HG02973 (cell line): ENCODE measurements around the gene CYP4B1.
"Not testable (repeated sequence)": the region's sequence is repeated elsewhere in the genome, so short reads cannot be mapped to it uniquely, and the experiment has no call there.

ENCODE experiments used
- ATAC-seq: cut with Tn5 transposase; IDR thresholded peaks from one replicate; pipeline ENCODE4 v1.9.1; 2021; ENCODE audit warnings: moderate library complexity; ENCODE audit not compliant: unreplicated experiment

CYP4B1 gene

DNA sequence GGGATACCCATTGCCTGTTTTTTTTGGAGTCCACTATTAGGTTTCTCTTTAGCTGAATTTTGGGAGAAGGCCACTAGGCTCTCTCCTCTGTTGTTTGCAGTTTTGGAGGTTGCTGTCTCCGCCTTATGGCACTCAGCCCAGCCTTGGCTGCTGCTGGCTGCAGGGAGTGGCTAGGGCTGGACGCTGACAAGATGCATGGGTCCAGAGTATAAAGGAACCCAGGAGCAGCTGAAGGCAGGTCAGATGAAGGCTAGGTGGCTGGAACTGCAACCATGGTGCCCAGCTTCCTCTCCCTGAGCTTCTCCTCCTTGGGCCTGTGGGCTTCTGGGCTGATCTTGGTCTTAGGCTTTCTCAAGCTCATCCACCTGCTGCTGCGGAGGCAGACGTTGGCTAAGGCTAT, at the start of gene CYP4B1:
CYP4B1 (plus strand) TSS at position 237 of the 400 bp plus-strand sequence; CDS start at position 273, 36 bp downstream.
- ATAC-seq: no peak

DNA sequence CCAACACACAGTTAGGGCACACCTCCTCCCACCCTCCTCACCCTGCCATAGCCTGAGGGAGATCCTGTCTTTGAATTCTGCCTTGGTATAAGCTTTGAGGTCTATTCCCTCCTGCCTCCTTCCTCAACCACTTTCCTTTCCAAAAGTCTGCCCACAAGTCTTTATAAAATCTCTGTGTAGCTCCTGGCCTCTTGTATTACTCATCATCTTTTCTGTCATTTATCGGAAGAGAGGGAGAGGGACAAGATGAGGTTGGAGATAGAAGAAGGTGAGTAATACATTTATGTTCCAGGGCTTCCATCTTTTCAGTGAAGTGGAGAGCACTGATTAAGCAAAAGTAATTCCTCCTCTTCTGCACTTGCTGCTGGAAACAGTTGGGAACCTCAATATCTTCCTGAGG, 49.4 kb upstream of the CYP4B1 start:
- no peak for ATAC-seq

DNA sequence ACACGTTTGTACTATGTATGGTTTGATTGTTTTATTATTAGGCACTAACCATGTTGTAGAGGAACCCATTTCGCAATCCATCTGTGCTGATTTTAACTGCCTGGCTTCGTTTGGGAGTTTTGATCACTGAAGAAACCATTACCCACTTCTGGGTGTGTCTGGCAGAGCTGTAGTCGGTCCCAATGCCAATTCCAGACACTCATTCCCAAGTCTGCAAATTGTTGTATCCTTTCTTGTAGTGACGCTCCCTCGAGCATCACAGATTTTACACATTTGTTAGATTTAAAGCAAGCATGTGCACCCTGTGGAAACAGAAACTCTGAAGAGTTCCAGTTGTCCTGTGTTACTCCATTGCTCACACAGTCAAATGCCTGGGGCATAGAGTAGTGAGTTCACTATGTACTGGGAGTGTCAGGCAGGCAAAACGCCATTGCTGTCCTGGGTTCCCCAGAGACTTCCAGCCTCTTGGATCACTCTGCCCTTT, 48.9 kb upstream of the CYP4B1 start:
- no peak for ATAC-seq

DNA sequence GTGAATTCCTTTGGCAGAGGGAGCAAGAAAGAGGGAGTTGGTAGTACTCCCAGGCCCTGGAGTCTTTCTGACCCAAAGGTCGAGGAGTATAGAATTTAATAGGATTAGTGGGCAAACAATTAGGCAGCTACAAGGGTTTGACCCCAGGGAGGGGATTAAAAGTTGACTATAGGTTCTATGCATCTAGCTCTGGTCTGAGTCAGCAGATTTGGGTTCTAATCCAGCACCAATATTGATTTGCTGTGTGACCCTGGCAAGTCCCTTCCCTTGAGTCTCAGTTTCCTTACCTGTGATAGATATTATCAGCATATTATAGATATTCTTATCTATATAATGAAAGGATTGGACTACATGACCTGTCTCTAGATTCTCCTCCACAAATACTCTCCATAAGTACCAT, 44.9 kb upstream of the CYP4B1 start:
- ATAC-seq: no peak

DNA sequence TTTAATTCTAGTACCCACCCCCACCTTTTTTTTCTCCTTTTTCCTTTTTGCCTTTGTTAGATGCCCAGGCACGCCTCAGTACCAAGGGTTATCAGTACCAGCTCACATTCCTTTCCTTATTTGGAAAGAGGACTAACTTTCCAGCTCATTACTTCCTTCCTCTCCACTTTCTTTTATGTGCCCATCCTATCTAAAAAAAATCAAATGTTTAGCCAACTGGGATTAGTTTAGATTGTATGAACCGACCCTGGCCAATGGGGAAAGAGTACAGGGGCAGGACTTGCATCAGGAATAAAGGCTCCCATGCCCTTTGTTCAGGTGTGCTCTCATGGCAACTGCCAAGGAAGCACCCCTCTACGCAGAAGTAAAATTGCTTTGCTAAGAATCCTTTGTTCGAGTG, 44.1 kb upstream of the CYP4B1 start:
- not testable (repeated sequence) for ATAC-seq

DNA sequence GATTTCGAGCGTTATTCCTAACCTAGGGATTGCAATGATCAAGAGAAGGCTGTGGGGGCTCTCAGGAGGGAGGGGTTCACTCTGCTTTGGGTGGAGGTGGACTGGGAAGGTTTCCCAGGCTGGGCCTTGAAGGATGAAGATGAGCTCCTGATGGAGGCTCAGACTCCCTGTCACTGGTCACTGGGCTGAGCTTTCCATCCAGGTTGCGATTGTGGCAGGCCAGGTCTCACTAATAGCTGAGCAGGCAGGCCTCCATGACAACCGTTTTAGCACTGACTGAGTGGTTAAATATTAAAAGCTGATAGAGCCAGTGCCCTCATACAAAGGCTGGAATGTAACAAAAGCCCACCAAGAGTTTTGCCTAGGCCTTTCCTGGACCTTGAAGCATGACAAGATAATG, 43.7 kb upstream of the CYP4B1 start:
- no peak for ATAC-seq

DNA sequence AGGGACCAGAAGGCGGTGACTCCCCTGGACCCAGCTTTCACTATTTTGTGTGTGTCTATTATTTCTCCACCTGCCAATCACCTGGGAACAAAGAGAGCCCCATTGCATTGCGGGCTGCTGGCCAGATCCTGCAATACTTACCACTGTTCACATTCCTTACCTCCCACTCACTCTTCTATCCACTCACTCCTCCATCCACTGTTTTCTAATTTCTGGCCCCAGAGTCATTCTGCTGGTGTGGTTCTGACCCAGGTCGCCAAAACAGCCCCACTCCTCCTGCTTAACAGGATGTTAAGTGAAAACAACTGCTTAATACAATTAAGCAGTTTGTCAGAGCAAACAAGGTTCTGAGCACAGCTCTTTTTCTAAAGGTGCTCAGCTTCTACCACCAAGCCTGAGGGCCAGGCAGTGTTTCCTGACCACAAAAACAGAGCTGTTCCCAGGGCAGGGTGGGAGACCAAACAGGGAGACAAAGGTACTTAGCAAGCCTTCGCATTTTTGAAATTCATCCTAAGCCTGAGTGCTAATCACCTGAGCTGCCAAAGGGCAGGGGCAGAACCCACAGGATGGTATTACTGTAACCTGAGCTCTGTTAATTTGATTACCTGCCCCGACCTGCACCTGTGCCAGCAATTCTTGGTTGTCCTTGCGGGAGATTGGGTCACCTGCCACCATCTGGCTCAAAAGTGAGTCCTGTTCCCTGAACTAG, 41.4 kb upstream of the CYP4B1 start:
- no peak for ATAC-seq

DNA sequence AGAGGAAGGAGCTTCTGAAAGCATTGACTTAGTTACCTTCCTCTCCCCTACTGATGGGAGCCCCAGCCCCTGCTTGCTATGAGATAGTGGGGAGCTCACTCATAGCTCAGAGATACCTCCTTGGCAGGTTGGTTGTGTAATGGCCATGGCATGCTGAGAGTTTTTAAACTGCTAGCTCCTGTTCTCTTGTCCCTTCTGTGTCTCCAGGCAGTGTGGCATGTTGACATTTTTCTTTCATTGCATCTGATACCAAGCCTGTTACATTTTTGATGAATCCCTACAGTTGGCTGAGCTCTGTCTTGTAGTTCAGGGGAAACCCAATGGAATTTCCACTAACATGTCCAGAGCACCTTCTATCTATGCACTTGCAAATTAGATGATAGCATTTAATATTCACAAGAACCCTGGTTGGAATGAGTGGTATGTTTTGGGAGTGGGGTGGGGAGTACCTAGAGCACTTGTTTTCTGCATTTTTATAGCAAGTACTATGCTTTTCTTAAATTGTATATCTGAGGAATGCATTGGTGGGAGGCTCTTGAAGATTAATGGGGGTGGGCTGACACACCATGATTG, 40.8 kb upstream of the CYP4B1 start:
- no peak for ATAC-seq

DNA sequence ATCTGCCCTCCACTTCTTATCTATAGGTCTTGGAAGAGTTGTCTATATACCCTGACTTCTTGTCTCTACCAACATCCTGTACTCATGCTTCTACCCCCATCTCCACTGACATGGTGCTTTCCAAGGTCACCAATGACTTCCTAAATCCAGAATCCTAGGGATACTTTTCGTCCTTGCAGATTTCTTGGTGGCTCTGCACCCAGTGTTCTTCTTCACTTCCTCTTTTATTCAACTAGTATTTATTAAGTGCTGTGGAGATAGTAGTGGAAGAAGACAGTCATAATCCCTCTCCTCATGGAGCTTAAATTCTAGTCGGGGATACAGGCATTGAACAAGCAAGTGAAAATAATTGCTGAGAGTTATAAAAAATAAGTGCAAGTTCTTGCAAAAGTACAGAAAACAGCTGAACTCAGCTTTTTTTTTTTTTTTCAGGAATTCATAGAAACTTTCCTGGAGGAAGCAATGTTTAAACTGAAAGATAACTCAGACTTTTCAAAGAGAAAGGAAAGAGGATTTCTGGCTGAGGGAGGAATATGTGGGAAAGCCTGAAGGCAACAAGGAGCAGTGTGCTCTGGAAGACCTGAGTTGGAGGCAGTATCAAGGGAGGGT, 38.2 kb upstream of the CYP4B1 start:
- no peak for ATAC-seq

DNA sequence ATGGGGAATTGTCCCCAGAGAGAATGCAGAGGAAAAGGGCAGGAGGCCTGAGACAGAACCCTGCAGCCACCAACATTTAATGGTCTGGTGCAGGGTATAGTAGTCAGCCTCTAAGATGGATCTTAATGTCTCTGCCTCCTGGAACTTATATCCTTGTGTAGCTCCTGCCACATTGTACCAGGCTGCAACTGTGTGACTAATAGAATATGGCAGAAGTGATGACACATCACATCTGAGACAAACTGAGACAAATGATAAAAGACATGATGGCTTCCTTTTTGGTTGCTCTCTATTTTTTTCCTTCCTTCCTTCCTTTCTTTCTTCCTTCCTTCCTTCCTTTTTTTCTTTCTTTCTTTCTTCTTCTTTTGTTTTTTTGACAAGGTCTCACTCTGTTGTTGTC, 37.1 kb upstream of the CYP4B1 start:
- ATAC-seq: no peak

DNA sequence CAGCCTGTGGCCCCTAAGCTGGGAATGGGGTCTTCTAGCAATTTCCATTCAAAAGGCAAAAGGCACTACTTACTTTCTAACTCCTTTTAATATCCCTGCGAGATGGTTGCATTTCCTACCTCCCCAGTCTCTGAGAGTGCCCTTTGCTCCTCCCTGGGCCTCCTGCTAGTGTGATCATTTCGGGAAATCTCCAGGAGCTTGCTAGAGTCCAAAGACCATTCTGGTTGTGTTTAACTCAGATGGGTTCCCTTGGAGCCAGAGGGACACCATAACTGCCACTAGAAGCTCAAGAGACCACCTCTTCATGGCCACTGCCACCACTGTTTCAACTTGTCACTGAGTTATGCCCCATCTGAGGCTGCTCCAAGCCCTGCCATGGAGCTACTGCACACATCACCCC, 34.4 kb upstream of the CYP4B1 start:
- ATAC-seq: no peak

DNA sequence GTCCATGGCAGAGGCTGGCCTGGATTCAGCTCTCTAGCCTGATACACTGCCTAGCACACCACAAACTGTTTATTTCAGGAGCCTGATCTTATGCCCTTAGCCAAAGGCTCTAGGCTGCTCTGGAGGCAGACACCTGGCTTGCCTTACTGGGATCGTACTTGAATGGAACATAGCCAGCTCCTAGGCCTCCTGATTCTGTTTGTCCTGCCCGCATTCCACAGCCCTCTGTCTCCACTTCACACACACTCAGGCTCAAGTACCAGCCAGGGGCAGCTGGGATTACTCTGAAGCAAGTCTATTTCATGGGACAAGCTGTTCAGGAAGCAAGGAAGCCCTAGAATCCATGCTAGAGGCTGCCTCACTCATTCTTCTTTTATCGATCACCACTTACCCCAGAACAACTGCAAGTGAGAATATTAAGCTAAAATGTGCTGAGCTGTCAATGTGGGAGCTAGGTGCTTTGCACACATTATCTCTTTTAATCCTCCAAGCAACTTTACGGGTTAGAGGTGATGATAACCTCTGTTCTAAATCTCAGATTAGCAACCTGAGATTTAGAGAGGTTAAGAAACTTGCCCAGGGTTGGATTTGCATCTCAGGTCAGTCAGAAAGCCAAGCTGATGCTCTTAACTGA, 31.1 kb upstream of the CYP4B1 start:
- no peak for ATAC-seq

DNA sequence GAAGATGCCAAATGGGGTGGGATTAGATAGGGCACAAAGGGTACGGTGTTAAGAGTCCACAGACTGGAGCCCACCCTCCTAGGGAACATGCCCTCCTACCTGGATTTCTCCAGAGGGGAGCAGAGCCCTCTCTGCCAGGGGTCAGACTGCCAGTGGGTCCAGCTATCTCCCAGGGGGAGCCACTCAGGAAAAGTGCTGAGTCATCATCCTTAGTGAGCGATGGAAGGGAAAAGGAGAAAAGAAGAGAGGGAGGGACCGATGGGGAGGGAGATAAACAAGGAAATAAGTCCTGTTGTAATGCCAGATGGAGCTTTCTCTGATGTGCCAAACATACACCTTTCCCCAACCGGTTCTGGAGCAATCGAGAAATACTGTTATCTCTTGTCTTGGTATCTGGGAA, 30.4 kb upstream of the CYP4B1 start:
- no peak for ATAC-seq

DNA sequence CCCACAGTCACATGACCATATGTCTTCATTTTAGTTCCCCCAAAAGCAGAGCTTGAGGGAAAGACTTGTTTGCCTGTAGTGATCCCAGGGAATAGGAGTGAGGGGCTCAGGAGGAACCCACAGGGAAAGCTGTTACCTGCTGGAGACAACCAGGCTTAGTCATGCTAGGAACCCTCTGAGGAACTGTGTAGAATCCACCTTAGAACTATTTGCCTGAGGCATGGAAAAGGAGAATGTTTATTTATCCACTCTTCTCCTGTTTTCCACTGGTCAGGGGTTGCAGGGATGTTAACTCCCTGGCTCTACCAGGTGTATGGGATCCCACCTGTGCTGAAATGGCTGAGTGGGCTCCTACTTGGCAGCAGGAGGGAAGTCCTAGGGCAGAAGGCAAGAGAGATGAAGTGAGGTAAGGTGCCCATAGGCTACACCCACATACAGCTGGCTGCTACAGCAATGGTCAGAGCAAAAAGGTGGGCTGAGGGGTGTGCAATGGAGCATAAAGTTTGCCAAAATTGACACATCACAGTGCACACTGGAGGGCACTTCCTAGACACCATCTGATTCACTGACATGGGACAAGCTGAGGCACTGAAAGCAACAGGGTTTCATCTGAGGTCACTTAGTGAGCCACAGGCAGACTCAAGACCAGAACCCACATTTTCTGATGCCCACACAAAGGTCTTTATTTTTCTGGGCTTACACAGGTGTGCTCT, 29.7 kb upstream of the CYP4B1 start:
- no peak for ATAC-seq

DNA sequence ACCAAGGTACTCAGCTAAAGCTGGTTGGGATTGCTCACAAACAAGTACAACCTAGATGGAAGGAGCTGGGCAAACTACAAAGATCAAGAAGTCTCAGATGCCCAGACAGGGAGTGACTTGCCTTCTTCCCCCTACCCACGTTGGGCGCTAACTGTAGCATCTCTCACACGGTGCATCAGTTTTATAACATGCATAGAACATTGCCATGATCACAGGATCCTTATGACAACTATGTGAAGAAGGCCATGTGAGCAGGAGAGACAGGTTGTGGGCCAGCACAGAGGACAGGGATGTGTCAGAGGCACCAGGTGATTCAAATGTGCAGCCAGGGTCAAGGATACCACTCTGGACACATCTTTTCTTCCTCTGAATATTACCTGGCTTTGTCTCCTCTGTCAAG, 28.3 kb upstream of the CYP4B1 start:
- ATAC-seq: no peak

DNA sequence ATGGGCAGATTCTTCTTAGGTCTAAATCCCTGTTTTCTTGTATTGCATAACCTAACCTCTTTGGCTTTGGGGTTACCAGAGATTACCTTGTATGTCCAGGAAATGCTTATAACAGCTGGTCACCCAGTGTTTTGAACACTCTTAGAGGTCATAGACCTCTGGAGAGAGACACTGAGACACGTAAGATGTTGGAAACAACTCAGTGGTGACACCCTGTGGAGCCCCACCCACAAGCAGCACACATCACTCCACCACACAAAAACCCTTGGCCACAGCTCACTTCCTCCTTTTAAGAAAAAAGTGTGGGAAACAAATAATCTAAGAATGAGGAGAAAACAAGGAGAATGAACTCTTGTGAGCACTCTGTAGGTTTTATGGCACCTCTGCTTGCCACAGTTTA, 26.3 kb upstream of the CYP4B1 start:
- ATAC-seq: no peak

DNA sequence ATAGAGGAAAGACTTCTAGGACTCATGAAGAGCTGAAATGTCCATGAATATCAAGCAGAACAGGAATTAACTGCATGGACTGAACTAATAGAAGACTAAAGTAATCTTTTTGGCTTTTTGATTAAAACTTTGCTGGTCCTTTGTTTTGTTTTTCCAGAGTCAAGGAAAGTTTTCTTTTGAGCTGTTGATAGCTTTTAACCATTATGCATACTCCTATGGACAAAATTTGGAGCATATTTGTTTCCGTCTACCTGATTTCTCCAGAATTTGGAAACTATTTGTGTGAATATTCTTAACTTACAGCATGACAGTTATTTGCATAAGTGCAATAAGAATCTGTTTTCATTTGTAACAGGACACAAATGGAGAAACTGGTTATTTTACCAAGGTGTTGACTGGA, 24.5 kb upstream of the CYP4B1 start:
- ATAC-seq: no peak

DNA sequence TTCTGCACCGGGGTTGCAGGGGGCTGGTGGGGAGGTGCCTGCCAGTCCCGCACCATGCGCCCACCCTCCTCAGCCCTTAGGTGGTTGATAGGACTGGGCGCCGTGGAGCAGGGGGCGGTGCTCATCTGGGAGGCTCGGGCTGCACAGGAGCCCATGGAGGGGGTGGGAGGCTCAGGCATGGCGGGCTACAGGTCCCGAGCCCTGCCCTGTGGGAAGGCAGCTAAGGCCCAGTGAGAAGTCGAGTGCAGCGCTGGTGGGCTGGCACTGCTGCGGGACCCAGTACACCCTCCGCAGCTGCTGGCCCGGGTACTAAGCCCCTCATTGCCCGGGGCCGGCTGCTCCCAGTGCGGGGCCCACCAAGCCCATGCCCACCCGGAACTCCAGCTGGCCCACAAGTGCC, 20.4 kb upstream of the CYP4B1 start:
- not testable (repeated sequence) for ATAC-seq

DNA sequence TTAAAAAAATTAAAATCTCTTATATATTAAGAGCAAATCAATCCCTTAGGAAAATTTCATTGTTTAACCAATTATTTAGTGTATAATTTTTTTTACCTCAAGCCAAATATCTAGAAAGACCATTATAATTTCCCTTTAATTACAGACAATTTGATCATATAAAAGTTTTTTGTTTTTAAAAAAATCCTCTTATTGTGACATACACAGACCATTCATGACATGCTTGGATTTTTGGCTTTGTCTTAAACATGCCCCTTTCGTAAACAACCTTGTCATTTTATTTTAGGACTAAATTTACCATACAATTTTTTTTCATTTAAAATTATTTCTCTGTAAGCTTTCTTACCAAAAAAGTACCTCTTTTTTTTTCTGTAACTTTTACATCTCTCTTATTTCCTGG, 14.2 kb upstream of the CYP4B1 start:
- ATAC-seq: no peak

DNA sequence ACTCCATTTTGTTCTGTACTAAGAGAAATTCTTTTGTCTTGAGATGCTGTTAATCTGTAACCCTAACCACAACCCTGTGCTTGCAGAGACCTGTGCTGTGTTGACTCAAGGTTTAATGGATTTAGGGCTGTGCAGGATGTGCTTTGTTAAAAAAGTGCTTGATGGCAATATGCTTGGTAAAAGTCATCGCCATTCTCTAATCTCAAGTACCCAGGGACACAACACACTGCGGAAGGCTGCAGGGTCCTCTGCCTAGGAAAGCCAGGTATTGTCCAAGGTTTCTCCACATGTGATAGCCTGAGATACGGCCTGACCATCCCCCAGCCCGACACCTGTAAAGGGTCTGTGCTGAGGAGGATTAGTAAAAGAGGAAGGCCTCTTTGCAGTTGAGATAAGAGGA, 10.2 kb upstream of the CYP4B1 start:
- ATAC-seq: not testable (repeated sequence)

DNA sequence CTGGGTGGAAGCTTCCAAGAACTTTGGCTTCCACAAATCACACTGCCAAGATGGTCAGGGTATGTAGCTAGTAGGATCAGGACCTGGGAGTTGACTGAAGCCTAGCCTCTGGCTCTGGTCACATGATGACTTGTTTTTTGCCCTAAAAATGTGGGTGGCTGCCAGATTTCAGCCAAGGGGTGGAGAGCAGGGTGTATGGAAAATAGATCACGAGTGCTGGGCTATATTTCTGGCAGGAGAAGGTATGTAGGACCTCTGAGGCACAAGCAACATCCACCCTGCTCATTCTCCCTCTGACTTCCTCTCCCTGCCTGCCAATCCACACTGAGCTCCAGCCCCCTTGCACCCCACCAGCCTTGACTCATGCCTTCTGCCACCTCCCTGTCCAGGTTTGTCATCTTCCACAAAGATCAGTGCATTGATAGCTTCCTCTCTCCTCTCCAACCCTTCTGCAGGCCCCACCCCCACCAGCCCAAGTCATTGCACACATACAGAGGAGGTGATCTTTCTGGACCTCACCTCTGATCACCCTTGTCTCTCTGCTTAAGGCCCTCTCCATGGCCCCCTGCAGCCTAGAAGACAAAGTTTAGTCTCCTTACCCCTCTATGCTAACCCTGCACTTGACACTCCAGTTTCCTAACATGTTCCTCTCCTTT, 8.3 kb upstream of the CYP4B1 start:
- no peak for ATAC-seq
